K562 (cell line): Measurements from ENCODE around the gene NEXN. TPM values are rescaled to one million over a fixed set of nuclear protein-coding genes. Genes with fewer than 3 reads are reported as not detected.
A peak's percentile ranks its signal among the peaks of the same experiment; 100 is the strongest.

Source experiments
- ATAC-seq: fragments of 200-7000 bp; cut with Tn5 transposase; 3 replicates; pipeline ENCODE4 v1.9.1; 2020; ENCODE audit warnings: moderate library complexity
- BruUV-seq: library from RNA; stranded (reverse); fragments of 400-500 nt; replicated peaks from 2 replicates; lab custom pipeline; 2021; lab: Mats Ljungman, UMichigan
- CTCF ChIA-PET: fragments of 300-600 bp; formaldehyde crosslinking; extraction: SDS; loops from one replicate; lab custom pipeline; 2021; ENCODE audit warnings: low intra/inter-chr PET ratio; lab: Yijun Ruan, JAX
- POLR2A ChIA-PET: fragments of 300-600, 350-650 bp; sonication (Branson Sonifier 250); formaldehyde crosslinking; extraction: SDS; loops from one replicate; lab custom pipeline; 2021; ENCODE audit warnings: antibody characterized with exemption, inconsistent platforms; lab: Yijun Ruan, JAX
- DNase-seq, 4 experiments: peaks; one replicate each; pipeline versions ENCODE4 v3.0.0 to v3.0.0-alpha.2; 2011 to 2018; ENCODE audit warnings: low spot score in 3 of 4, mixed read lengths in 3 of 4; ENCODE audit errors: extremely low read depth in 1 of 4
- FAIRE-seq: peaks from 2 replicates; lab custom pipeline; 2011; peaks lifted over from hg19 to GRCh38; lab: Jason Lieb, UNC
- H2AFZ ChIP-seq: 2 replicates; pipeline ENCODE4 v1.6.0; 2011; ENCODE audit warnings: low read depth, low read length, control low read depth, inconsistent platforms
- H3K27ac ChIP-seq: fragments of 200-600 bp; 3 replicates; pipeline ENCODE4 v1.8.0; 2011; ENCODE audit warnings: low read depth, mild to moderate bottlenecking, control low read depth, inconsistent platforms, low read length, moderate library complexity, mixed read lengths; ENCODE audit errors: extremely low read depth
- H3K27me3 ChIP-seq, 2 experiments: fragments of 300-600 bp in 1 of 2; 2 replicates in 1 of 2; 3 replicates in 1 of 2; pipeline versions ENCODE4 v1.6.0 to v1.8.0; 2011; ENCODE audit warnings: inconsistent platforms in 2 of 2, low read length in 2 of 2, mild to moderate bottlenecking in 1 of 2, mixed read lengths in 1 of 2, moderate library complexity in 1 of 2; ENCODE audit not compliant: control insufficient read depth in 2 of 2, insufficient read depth in 2 of 2
- H3K36me3 ChIP-seq: fragments of 300-600 bp; 3 replicates; pipeline ENCODE4 v1.8.0; 2011; ENCODE audit warnings: mild to moderate bottlenecking, low read length, inconsistent platforms; ENCODE audit not compliant: control insufficient read depth, insufficient read depth
- H3K4me1 ChIP-seq, 2 experiments: fragments of 200-600 bp in 1 of 2; replicated peaks in 1 of 2; 2 replicates in 1 of 2; 3 replicates in 1 of 2; pipeline versions ENCODE4 v1.5.1 to v1.8.0; 2011; ENCODE audit warnings: inconsistent platforms in 2 of 2, low read length in 2 of 2, mild to moderate bottlenecking in 1 of 2, mixed read lengths in 1 of 2, moderate library complexity in 1 of 2; ENCODE audit not compliant: control insufficient read depth in 2 of 2, insufficient read depth in 2 of 2
- H3K4me2 ChIP-seq: 2 replicates; pipeline ENCODE4 v1.6.1; 2011; ENCODE audit warnings: low read length, control low read depth, inconsistent platforms, mixed read lengths; ENCODE audit not compliant: insufficient read depth
- H3K4me3 ChIP-seq: fragments of 200-600 bp; sonication (generic), shearing (Covaris generic); 2 replicates; pipeline ENCODE4 v1.5.1; 2016; ENCODE audit warnings: control low read depth, inconsistent platforms
- H3K79me2 ChIP-seq: fragments of 200-600 bp; 3 replicates; pipeline ENCODE4 v1.8.0; 2011; ENCODE audit warnings: low read length, inconsistent platforms; ENCODE audit not compliant: control insufficient read depth, insufficient read depth
- H3K9ac ChIP-seq, 2 experiments: 2 replicates each; pipeline versions ENCODE4 v1.6.0 to v1.6.1; 2011; ENCODE audit warnings: low read depth in 2 of 2, low read length in 2 of 2, control low read depth in 1 of 2, inconsistent platforms in 1 of 2, mild to moderate bottlenecking in 1 of 2, mixed read lengths in 1 of 2; ENCODE audit not compliant: insufficient read depth in 1 of 2
- H3K9me1 ChIP-seq: one replicate; pipeline ENCODE4 v1.6.0; 2011; ENCODE audit warnings: inconsistent platforms, mild to moderate bottlenecking, low read length, moderate library complexity; ENCODE audit not compliant: control insufficient read depth, insufficient read depth
- H3K9me3 ChIP-seq: replicated peaks from 2 replicates; pipeline ENCODE4 v1.5.1; 2011; ENCODE audit warnings: low read depth, low read length, inconsistent platforms; ENCODE audit not compliant: control insufficient read depth, insufficient read depth
- H4K20me1 ChIP-seq: replicated peaks from 2 replicates; pipeline ENCODE4 v1.6.1; 2011; ENCODE audit warnings: low read length, inconsistent platforms, mixed read lengths; ENCODE audit not compliant: control insufficient read depth, insufficient read depth
- ATF3 ChIP-seq, 2 experiments: fragments of 450-650 bp in 1 of 2; sonication (generic) in 1 of 2; formaldehyde crosslinking in 1 of 2; IDR thresholded peaks in 1 of 2; conservative IDR thresholded peaks in 1 of 2; 2 replicates each; pipeline versions ENCODE4 v1.6.1 to v1.8.1; 2016 to 2023; ENCODE audit warnings: mild to moderate bottlenecking in 2 of 2, moderate library complexity in 2 of 2, inconsistent platforms in 1 of 2, missing genetic modification reagents in 1 of 2
- BRF1 ChIP-seq: IDR thresholded peaks from 3 replicates; pipeline ENCODE4 v1.6.1; 2011; ENCODE audit warnings: borderline replicate concordance, mild to moderate bottlenecking; ENCODE audit not compliant: insufficient read length; ENCODE audit errors: extremely low read depth
- CEBPG ChIP-seq, 3 experiments: fragments of 200-800 bp in 1 of 3; sonication (Bioruptor generic) in 1 of 3; sonication (generic) in 1 of 3; formaldehyde crosslinking in 1 of 3; IDR thresholded peaks in 2 of 3; conservative IDR thresholded peaks in 1 of 3; 2 replicates each; pipeline versions ENCODE4 v1.6.1 to v1.8.0; 2016 to 2022; ENCODE audit warnings: missing compliant biosample characterization in 2 of 3, missing genetic modification characterization in 2 of 3, mild to moderate bottlenecking in 1 of 3, missing genetic modification reagents in 1 of 3
- ELF4 ChIP-seq: fragments of 450-650 bp; formaldehyde crosslinking; IDR thresholded peaks from 2 replicates; pipeline ENCODE4 v1.4.0; 2022; ENCODE audit warnings: missing genetic modification characterization
- FOXA1 ChIP-seq: fragments of 450-650 bp; IDR thresholded peaks from 2 replicates; pipeline ENCODE4 v1.6.1; 2016; ENCODE audit warnings: mild to moderate bottlenecking, borderline replicate concordance
- HDAC3 ChIP-seq: fragments of 450-650 bp; IDR thresholded peaks from 2 replicates; pipeline ENCODE4 v1.6.1; 2018; ENCODE audit warnings: borderline replicate concordance, mild to moderate bottlenecking, moderate library complexity; ENCODE audit not compliant: partially characterized antibody
- HDAC8 ChIP-seq: fragments of 450-650 bp; IDR thresholded peaks from 2 replicates; pipeline ENCODE4 v1.6.1; 2016; ENCODE audit warnings: mild to moderate bottlenecking, missing genetic modification characterization, moderate library complexity, missing compliant biosample characterization
- HSF4 ChIP-seq: fragments of 250-450 bp; sonication (Bioruptor Pico); IDR thresholded peaks from 2 replicates; pipeline ENCODE4 v2.1.2; 2022; ENCODE audit warnings: mild to moderate bottlenecking, moderate library complexity, borderline replicate concordance
- PRPF4 ChIP-seq: fragments of 200-400 bp; formaldehyde crosslinking; IDR thresholded peaks from one replicate; pipeline ENCODE4 v1.6.1; 2017; ENCODE audit warnings: low read length, low read depth, mild to moderate bottlenecking; ENCODE audit not compliant: insufficient read depth, poor library complexity, severe bottlenecking
- SIRT6 ChIP-seq: IDR thresholded peaks from one replicate; pipeline ENCODE4 v1.6.1; 2012; ENCODE audit warnings: low read depth, mild to moderate bottlenecking, control low read depth, inconsistent platforms, low read length, moderate library complexity
- THRB ChIP-seq: fragments of 450-650 bp; formaldehyde crosslinking; conservative IDR thresholded peaks from 2 replicates; pipeline ENCODE4 v1.4.0; 2022; ENCODE audit warnings: mild to moderate bottlenecking, missing genetic modification characterization
- XRCC4 ChIP-seq: IDR thresholded peaks from one replicate; pipeline ENCODE4 v1.6.1; 2011; ENCODE audit not compliant: insufficient read depth, insufficient read length; ENCODE audit errors: extremely low read depth
- ZNF212 ChIP-seq: fragments of 450-650 bp; formaldehyde crosslinking; IDR thresholded peaks from 2 replicates; pipeline ENCODE4 v1.4.0; 2020; ENCODE audit warnings: mild to moderate bottlenecking
- ZNF512 ChIP-seq: IDR thresholded peaks from 2 replicates; pipeline ENCODE4 v1.6.1; 2016; ENCODE audit warnings: missing genetic modification characterization, missing compliant biosample characterization
- WGBS: fragments of 100-300 bp; shearing (Covaris generic); methylation state at CpG from one replicate; pipeline ENCODE4 v1.1.6; 2016; ENCODE audit warnings: low coverage, mixed read lengths; ENCODE audit not compliant: insufficient coverage; ENCODE audit errors: missing lambda C conversion rate; 5-methylcytosine and 5-hydroxymethylcytosine counted together
- in situ Hi-C: fragments of 300-500 bp; cut with MboI; formaldehyde crosslinking; loops from 4 replicates; pipeline ENCODE4 v1.15.0; 2018; ENCODE audit warnings: inconsistent platforms, mixed read lengths
- intact Hi-C: fragments of 100-400 bp; cut with micrococcal nuclease; formaldehyde crosslinking; loops from 2 replicates; pipeline ENCODE4 v1.14.2; 2022
- polyA plus RNA-seq, 8 experiments: library from polyadenylated mRNA; depleted of rRNA in 4 of 8; stranded (reverse) in 5 of 8; unstranded in 3 of 8; fragments of >200 nt; fragmentation: Nextera tagmentation in 2 of 8; fragmentation: Illumina TruSeq in 1 of 8; extraction: Ambion mirVana in 2 of 8; extraction: Trizol in 1 of 8; gene quantifications; 2 replicates each; pipeline versions ENCODE4 v1.2.1 to v1.2.3, GENCODE V29; 2011 to 2014; ENCODE audit warnings: inconsistent platforms in 1 of 8, missing spikeins in 1 of 8
- total RNA-seq, 7 experiments: library from RNA; depleted of rRNA in 6 of 7; stranded (reverse); fragments of >200 nt in 6 of 7; fragmentation: Illumina TruSeq in 2 of 7; extraction: Trizol in 2 of 7; gene quantifications; 2 replicates each; pipeline versions ENCODE4 v1.2.1 to v1.2.3, GENCODE V29; 2011 to 2021; ENCODE audit warnings: low replicate concordance in 1 of 7

Gene NEXN
- total and polyA plus RNA-seq, 9 of the 15 experiments (the other 6 are each of a cell fraction or from before 2014, with no cell fraction given), result 0.18 to 1.8 (median 0.76) TPM

GRCh38 chr1:77925956-77926355 lies 37.5 kb downstream of the NEXN start (continued):
- TF ChIP-seq SIRT6 (no peak), HDAC8 (tag) (no peak)

- ChIA-PET POLR2A (interaction anchor here (0.8 to 1.4 kb wide), 2 partner anchors 11 to 52 kb away, joined by 3 to 4 read pairs; partner anchors contain the start of gene FUBP1), CTCF (no interaction called here)
- Histone ChIP-seq H3K79me2 (no peaks in the 10 kb centered on the region), H3K9me3 (no peaks in the 10 kb centered on the region), H3K4me2 (peak overlapping the region; percentile 32; the same call in 1 of the 2 replicates), H2AFZ (peak overlapping the region; percentile 84), H3K36me3 (no peaks in the 10 kb centered on the region), H3K27ac (no peak overlapping the region), H3K9ac (peak overlapping the region in 1 of 2 experiments; percentile 24; a peak in 1 of 4 replicates), H3K4me3 (peak overlapping the region; percentile 23; the same call in 1 of the 2 replicates), H3K4me1 (no peaks in the 10 kb centered on the region), H3K9me1 (no peaks in the 10 kb centered on the region), H4K20me1 (no peaks in the 10 kb centered on the region), H3K27me3 (no peaks in the 10 kb centered on the region)
- in situ Hi-C loops (no loop called here), intact Hi-C loops (no loop called here)
- ATAC-seq (peak; percentile 63), DNase-seq (no peak), FAIRE-seq (no peak)
- no TSS peak for BruUV-seq
- WGBS, result 14% methylated on average over 13 of the region's 13 CpGs
- TF ChIP-seq XRCC4 (no peak), HDAC3 (no peak), HSF4 (CRISPR knock-in tag) (no peak), CEBPG (CRISPR knock-in tag; IDR thresholded peaks at IDR 0.05) (no peak), CEBPG (tag; conservative IDR thresholded peaks at IDR 0.05 in 1 of 2, IDR thresholded peaks at IDR 0.05 in 1 of 2) (peak; percentile 68 to 71), ELF4 (no peak), BRF1 (no peak), ZNF212 (no peak), FOXA1 (no peak), PRPF4 (no peak), ZNF512 (tag) (0 out of 2 replicates have a peak, but pooled peaks have one; percentile 45), ATF3 (IDR thresholded peaks at IDR 0.05) (peak; percentile 37; the same call in 1 of the 2 replicates), ATF3 (CRISPR knock-in tag; conservative IDR thresholded peaks at IDR 0.05) (no peak), THRB (no peak)
Observed at GRCh38 chr1:77926561-77927357, 38.3 kb downstream of the NEXN start.
